Karpas-422 (cell line): ENCODE data around the gene MINDY1. TPM values are rescaled to one million over a fixed set of nuclear protein-coding genes. Genes with fewer than 3 reads are reported as not detected.

ENCODE experiments used
- DNase-seq: peaks from one replicate; pipeline ENCODE4 v3.0.0-alpha.2; 2015
- H2AFZ ChIP-seq: fragments of 200-600 bp; sonication (generic); 2 replicates; pipeline ENCODE4 v1.6.1; 2014; ENCODE audit warnings: antibody characterized with exemption, low read length, mixed read lengths
- H3K27ac ChIP-seq: fragments of 200-600 bp; sonication (generic); 2 replicates; pipeline ENCODE4 v1.5.1; 2014; ENCODE audit warnings: mild to moderate bottlenecking, low read length, moderate library complexity
- H3K27me3 ChIP-seq: fragments of 200-600 bp; sonication (generic); 2 replicates; pipeline ENCODE4 v1.6.1; 2014; ENCODE audit warnings: low read length, mixed read lengths
- H3K36me3 ChIP-seq: fragments of 200-600 bp; sonication (generic); 2 replicates; pipeline ENCODE4 v1.6.1; 2014; ENCODE audit warnings: low read length, mixed read lengths; ENCODE audit not compliant: insufficient read depth
- H3K4me1 ChIP-seq: fragments of 200-600 bp; sonication (generic); 2 replicates; pipeline ENCODE4 v1.6.1; 2014; ENCODE audit warnings: mild to moderate bottlenecking, low read length, mixed read lengths
- H3K4me2 ChIP-seq: fragments of 200-600 bp; sonication (generic); 2 replicates; pipeline ENCODE4 v1.6.1; 2014; ENCODE audit warnings: low read length, low read depth, mild to moderate bottlenecking; ENCODE audit not compliant: poor library complexity, severe bottlenecking
- H3K4me3 ChIP-seq: fragments of 200-600 bp; sonication (generic); 2 replicates; pipeline ENCODE4 v1.5.1; 2014; ENCODE audit warnings: mild to moderate bottlenecking, antibody characterized with exemption, low read length, mixed read lengths
- H3K79me2 ChIP-seq: fragments of 200-600 bp; sonication (generic); 2 replicates; pipeline ENCODE4 v1.6.1; 2014; ENCODE audit warnings: mild to moderate bottlenecking, low read length, mixed read lengths
- H3K9ac ChIP-seq: fragments of 200-600 bp; sonication (generic); 2 replicates; pipeline ENCODE4 v1.6.0; 2014; ENCODE audit warnings: low read length
- H3K9me2 ChIP-seq: fragments of 200-600 bp; sonication (generic), shearing (Covaris generic); replicated peaks from 2 replicates; pipeline ENCODE4 v1.6.0; 2014; ENCODE audit warnings: mild to moderate bottlenecking, low read length, moderate library complexity; ENCODE audit not compliant: insufficient read depth
- H3K9me3 ChIP-seq: fragments of 300-700, 200-600 bp; sonication (generic); 2 replicates; pipeline ENCODE4 v1.6.1; 2014; ENCODE audit warnings: low read length, mixed read lengths
- H4K20me1 ChIP-seq: fragments of 200-600 bp; sonication (generic); 2 replicates; pipeline ENCODE4 v1.6.1; 2014; ENCODE audit warnings: mild to moderate bottlenecking, antibody characterized with exemption, low read length, low read depth; ENCODE audit not compliant: insufficient read depth
- total RNA-seq: library from RNA; depleted of rRNA; stranded (reverse); fragments of >200 nt; shearing (Covaris generic); gene quantifications from 2 replicates; pipeline ENCODE4 v1.2.3, GENCODE V29; 2014; ENCODE audit warnings: low replicate concordance

Gene MINDY1
- total RNA-seq, 1 experiment from 2014 or later: 9.9 TPM

- H3K27ac ChIP-seq: no peak overlapping the region
- H3K79me2 ChIP-seq: peaks cover 6% of the 10 kb centered on the region
- no peaks in the 10 kb centered on the region for H3K9me2 ChIP-seq
- H3K36me3 ChIP-seq: no peaks in the 10 kb centered on the region
- H4K20me1 ChIP-seq: no peaks in the 10 kb centered on the region
- no peak overlapping the region for H3K4me2 ChIP-seq
- H3K4me3 ChIP-seq: no peak overlapping the region
- no peak overlapping the region for H3K9ac ChIP-seq
- DNase-seq: no peak
- no peak overlapping the region for H2AFZ ChIP-seq
- H3K27me3 ChIP-seq: no peaks in the 10 kb centered on the region
- peaks cover 22% of the 10 kb centered on the region for H3K4me1 ChIP-seq
- H3K9me3 ChIP-seq: no peaks in the 10 kb centered on the region
Observed at GRCh38 chr1:151000408-151000807, 6.3 kb downstream of the MINDY1 start.

- H4K20me1 ChIP-seq: no peaks in the 10 kb centered on the region
- H3K27ac ChIP-seq: no peak overlapping the region
- H2AFZ ChIP-seq: no peak overlapping the region
- H3K9me3 ChIP-seq: no peaks in the 10 kb centered on the region
- 0 out of 2 replicates have a peak, but pooled peaks cover 4% of the 10 kb centered on the region for H3K79me2 ChIP-seq
- DNase-seq: no peak
- H3K4me2 ChIP-seq: no peak overlapping the region
- peaks cover 18% of the 10 kb centered on the region for H3K4me1 ChIP-seq
- no peaks in the 10 kb centered on the region for H3K9me2 ChIP-seq
- H3K36me3 ChIP-seq: no peaks in the 10 kb centered on the region
- H3K4me3 ChIP-seq: no peak overlapping the region
- no peaks in the 10 kb centered on the region for H3K27me3 ChIP-seq
- H3K9ac ChIP-seq: no peak overlapping the region
Observed at GRCh38 chr1:150999926-151000325, 6.8 kb downstream of the MINDY1 start.

- no peak overlapping the region for H2AFZ ChIP-seq
- no peaks in the 10 kb centered on the region for H3K9me3 ChIP-seq
- 0 out of 2 replicates have a peak, but pooled peaks cover 1% of the 10 kb centered on the region for H3K79me2 ChIP-seq
- H3K9ac ChIP-seq: no peak overlapping the region
- H3K36me3 ChIP-seq: no peaks in the 10 kb centered on the region
- no peaks in the 10 kb centered on the region for H3K27me3 ChIP-seq
- H4K20me1 ChIP-seq: no peaks in the 10 kb centered on the region
- H3K27ac ChIP-seq: no peak overlapping the region
- H3K4me3 ChIP-seq: no peak overlapping the region
- H3K9me2 ChIP-seq: no peaks in the 10 kb centered on the region
- peaks cover 13% of the 10 kb centered on the region for H3K4me1 ChIP-seq
- no peak for DNase-seq
- H3K4me2 ChIP-seq: no peak overlapping the region
Observed at GRCh38 chr1:150999051-150999674, 7.5 kb downstream of the MINDY1 start.

GRCh38 chr1:150997949-150998348 is 8.8 kb downstream of the MINDY1 start:
- no peaks in the 10 kb centered on the region for H3K9me3 ChIP-seq
- no peak overlapping the region for H2AFZ ChIP-seq
- H3K27me3 ChIP-seq: no peaks in the 10 kb centered on the region
- no peak overlapping the region for H3K9ac ChIP-seq
- H3K4me3 ChIP-seq: no peak overlapping the region
- H3K27ac ChIP-seq: no peak overlapping the region
- no peaks in the 10 kb centered on the region for H4K20me1 ChIP-seq
- no peaks in the 10 kb centered on the region for H3K36me3 ChIP-seq
- peaks cover under 1% of the 10 kb centered on the region for H3K4me1 ChIP-seq
- H3K79me2 ChIP-seq: no peaks in the 10 kb centered on the region
- H3K9me2 ChIP-seq: no peaks in the 10 kb centered on the region
- no peak overlapping the region for H3K4me2 ChIP-seq
- DNase-seq: no peak

- Histone ChIP-seq H3K36me3 (no peaks in the 10 kb centered on the region), H3K79me2 (no peaks in the 10 kb centered on the region), H3K4me2 (no peak overlapping the region), H3K4me3 (no peak overlapping the region), H3K9me3 (no peaks in the 10 kb centered on the region), H3K9me2 (no peaks in the 10 kb centered on the region), H2AFZ (no peak overlapping the region), H3K27ac (no peak overlapping the region), H3K4me1 (no peaks in the 10 kb centered on the region), H3K27me3 (no peaks in the 10 kb centered on the region), H3K9ac (no peak overlapping the region), H4K20me1 (no peaks in the 10 kb centered on the region)
- DNase-seq: no peak
Observed at GRCh38 chr1:150997126-150997872, 9.4 kb downstream of the MINDY1 start.

- Histone ChIP-seq H3K4me2 (no peak overlapping the region), H3K79me2 (no peaks in the 10 kb centered on the region), H3K4me1 (no peaks in the 10 kb centered on the region), H3K9me2 (no peaks in the 10 kb centered on the region), H3K9me3 (no peaks in the 10 kb centered on the region), H3K27me3 (no peaks in the 10 kb centered on the region), H3K9ac (no peak overlapping the region), H4K20me1 (no peaks in the 10 kb centered on the region), H3K27ac (no peak overlapping the region), H3K36me3 (no peaks in the 10 kb centered on the region), H3K4me3 (no peak overlapping the region), H2AFZ (no peak overlapping the region)
- DNase-seq: no peak
Observed at GRCh38 chr1:150995896-150996295, 10.8 kb downstream of the MINDY1 start.

GRCh38 chr1:150995460-150995859 is 11.2 kb downstream of the MINDY1 start:
- no peak overlapping the region for H3K27ac ChIP-seq

GRCh38 chr1:150994248-150994647 is 12.5 kb downstream of the MINDY1 start:
- H3K9ac ChIP-seq: no peak overlapping the region
- no peaks in the 10 kb centered on the region for H3K4me1 ChIP-seq
- no peak overlapping the region for H3K4me2 ChIP-seq
- no peaks in the 10 kb centered on the region for H3K27me3 ChIP-seq
- no peaks in the 10 kb centered on the region for H3K79me2 ChIP-seq
- no peaks in the 10 kb centered on the region for H3K36me3 ChIP-seq
- no peak overlapping the region for H2AFZ ChIP-seq
- H3K27ac ChIP-seq: no peak overlapping the region
- DNase-seq: no peak
- H3K9me2 ChIP-seq: no peaks in the 10 kb centered on the region
- no peaks in the 10 kb centered on the region for H4K20me1 ChIP-seq
- H3K4me3 ChIP-seq: no peak overlapping the region
- H3K9me3 ChIP-seq: no peaks in the 10 kb centered on the region

More at GRCh38 chr1:150995460-150995859, 11.2 kb downstream of the MINDY1 start:
- H3K9me3 ChIP-seq: no peaks in the 10 kb centered on the region
- no peak overlapping the region for H3K9ac ChIP-seq
- no peaks in the 10 kb centered on the region for H3K9me2 ChIP-seq
- no peak overlapping the region for H3K4me3 ChIP-seq
- no peak overlapping the region for H3K4me2 ChIP-seq
- H2AFZ ChIP-seq: no peak overlapping the region
- no peaks in the 10 kb centered on the region for H3K79me2 ChIP-seq
- H3K36me3 ChIP-seq: no peaks in the 10 kb centered on the region
- no peaks in the 10 kb centered on the region for H3K27me3 ChIP-seq
- H4K20me1 ChIP-seq: no peaks in the 10 kb centered on the region
- DNase-seq: no peak
- H3K4me1 ChIP-seq: no peaks in the 10 kb centered on the region
